SH-SY5Y (cell line): ENCODE data around the gene OTOGL.

ENCODE experiments used
- GATA2 ChIP-seq: IDR thresholded peaks from 2 replicates; pipeline ENCODE4 v1.6.1; 2011; ENCODE audit warnings: mild to moderate bottlenecking, low read depth, low read length
- GATA3 ChIP-seq: IDR thresholded peaks from 2 replicates; pipeline ENCODE4 v1.6.1; 2011; ENCODE audit warnings: low read depth, mild to moderate bottlenecking, low read length, moderate library complexity

Gene OTOGL

GRCh38 chr12:80222261-80222660, 122.9 kb downstream of the OTOGL start:
- no peak for TF ChIP-seq GATA3
- no peak for TF ChIP-seq GATA2

GRCh38 chr12:80226576-80226975, 127.2 kb downstream of the OTOGL start:
- TF ChIP-seq GATA2, result no peak
- no peak for TF ChIP-seq GATA3

GRCh38 chr12:80230068-80230467, 130.7 kb downstream of the OTOGL start:
- TF ChIP-seq GATA3 (no peak), GATA2 (no peak)

- no peak for TF ChIP-seq GATA2
These were observed 133.5 kb downstream of the OTOGL start for GRCh38 chr12:80232837-80233236.

- TF ChIP-seq GATA3 (no peak), GATA2 (no peak)
These were observed 134.6 kb downstream of the OTOGL start for GRCh38 chr12:80233926-80234325.

GRCh38 chr12:80234667-80235066, 135.3 kb downstream of the OTOGL start:
- TF ChIP-seq GATA2 (no peak), GATA3 (no peak)

GRCh38 chr12:80235944-80236343, 136.6 kb downstream of the OTOGL start:
- TF ChIP-seq GATA2, result no peak
- no peak for TF ChIP-seq GATA3

GRCh38 chr12:80239867-80240266, 140.5 kb downstream of the OTOGL start:
- TF ChIP-seq GATA2, result no peak
- no peak for TF ChIP-seq GATA3

- TF ChIP-seq GATA3, result no peak
- no peak for TF ChIP-seq GATA2
These were observed 142.4 kb downstream of the OTOGL start for GRCh38 chr12:80241576-80242273.

GRCh38 chr12:80242321-80242720, 143.0 kb downstream of the OTOGL start:
- TF ChIP-seq GATA3 (no peak), GATA2 (no peak)

- TF ChIP-seq GATA2 (no peak), GATA3 (no peak)
These were observed 158.6 kb downstream of the OTOGL start for GRCh38 chr12:80257920-80258319.

GRCh38 chr12:80260269-80260668, 160.9 kb downstream of the OTOGL start:
- TF ChIP-seq GATA2 (no peak), GATA3 (no peak)

- TF ChIP-seq GATA2, result no peak
These were observed 162.1 kb downstream of the OTOGL start for GRCh38 chr12:80261403-80261802.

- TF ChIP-seq GATA3, result no peak
- TF ChIP-seq GATA2, result no peak
These were observed 163.0 kb downstream of the OTOGL start for GRCh38 chr12:80262346-80262745.

- no peak for TF ChIP-seq GATA3
- TF ChIP-seq GATA2, result no peak
These were observed 163.4 kb downstream of the OTOGL start for GRCh38 chr12:80262771-80263170.

- TF ChIP-seq GATA3 (no peak), GATA2 (no peak)
These were observed 165.0 kb downstream of the OTOGL start for GRCh38 chr12:80264386-80264785.
